Measurements from ENCODE around the gene RELN.
"Not testable (repeated sequence)": the region's sequence is repeated elsewhere in the genome, so short reads cannot be mapped to it uniquely, and the experiment has no call there.

Gene RELN

GRCh38 chr7:103797647-103798307 is 191.7 kb downstream of the RELN start:
- Mint-ChIP-seq H3K9me3 (no peaks in the 10 kb centered on the region), H3K27me3 (ENCODE audit: low read depth) (no peaks in the 10 kb centered on the region), H3K4me3 (no peak overlapping the region), H3K4me1 (ENCODE audit: low read depth) (no peaks in the 10 kb centered on the region), H3K27ac (no peak overlapping the region), H3K36me3 (ENCODE audit: low read depth) (no peaks in the 10 kb centered on the region)

DNA sequence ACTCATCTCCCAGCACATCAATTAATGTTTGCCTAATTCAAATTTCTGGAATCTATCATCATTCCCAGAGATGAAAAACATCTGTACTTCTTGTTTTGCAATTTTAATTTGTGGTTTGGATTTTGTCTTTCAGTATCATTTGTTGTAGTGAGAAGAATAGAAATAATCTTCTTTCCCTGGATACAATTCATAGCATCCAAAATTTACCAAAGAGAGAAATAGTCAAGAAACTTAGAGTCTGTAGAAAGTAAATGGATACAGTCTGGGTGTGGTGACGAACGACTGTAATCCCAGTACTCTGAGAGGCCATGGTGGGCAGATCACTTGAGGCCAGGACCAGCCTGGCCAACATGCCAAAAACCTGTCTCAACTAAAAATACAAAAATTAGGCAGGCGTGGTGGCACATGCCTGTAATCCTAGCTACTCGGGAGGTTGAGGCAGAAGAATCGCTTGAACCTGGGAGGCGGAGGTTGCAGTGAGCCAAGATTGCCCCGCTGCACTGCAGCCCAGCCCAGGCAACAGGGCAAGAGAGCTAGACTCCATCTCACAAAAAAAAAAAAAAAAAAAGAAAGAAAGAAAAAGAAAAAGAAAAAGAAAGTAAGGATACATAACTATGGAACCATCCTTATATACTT is 193.0 kb downstream of the RELN start:
- Mint-ChIP-seq H3K27me3 (ENCODE audit: low read depth) (no peaks in the 10 kb centered on the region), H3K4me1 (ENCODE audit: low read depth) (no peaks in the 10 kb centered on the region), H3K36me3 (ENCODE audit: low read depth) (no peaks in the 10 kb centered on the region), H3K9me3 (no peaks in the 10 kb centered on the region), H3K4me3 (no peak overlapping the region), H3K27ac (no peak overlapping the region)

DNA sequence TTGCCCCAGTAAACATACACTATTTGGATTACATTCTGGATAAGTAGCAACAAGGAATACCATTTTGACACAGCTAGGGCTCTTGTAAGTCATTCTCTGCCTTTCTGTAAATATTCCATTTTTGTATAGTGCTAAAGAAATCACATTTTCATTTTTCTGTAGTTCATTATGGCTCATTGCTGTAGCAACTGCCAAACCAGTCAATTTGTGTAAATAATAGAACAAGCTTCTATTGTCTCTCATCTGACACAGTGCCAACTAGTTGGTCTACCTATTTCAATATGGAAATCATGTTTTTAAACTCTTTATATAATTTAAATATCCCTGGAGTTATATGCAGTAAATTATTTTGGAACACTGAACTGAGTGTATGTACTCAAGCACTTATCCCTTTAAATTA is 193.7 kb downstream of the RELN start:
- Mint-ChIP-seq H3K27me3 (ENCODE audit: low read depth) (no peaks in the 10 kb centered on the region), H3K9me3 (no peaks in the 10 kb centered on the region), H3K36me3 (ENCODE audit: low read depth) (no peaks in the 10 kb centered on the region), H3K4me1 (ENCODE audit: low read depth) (no peaks in the 10 kb centered on the region), H3K27ac (no peak overlapping the region), H3K4me3 (no peak overlapping the region)

DNA sequence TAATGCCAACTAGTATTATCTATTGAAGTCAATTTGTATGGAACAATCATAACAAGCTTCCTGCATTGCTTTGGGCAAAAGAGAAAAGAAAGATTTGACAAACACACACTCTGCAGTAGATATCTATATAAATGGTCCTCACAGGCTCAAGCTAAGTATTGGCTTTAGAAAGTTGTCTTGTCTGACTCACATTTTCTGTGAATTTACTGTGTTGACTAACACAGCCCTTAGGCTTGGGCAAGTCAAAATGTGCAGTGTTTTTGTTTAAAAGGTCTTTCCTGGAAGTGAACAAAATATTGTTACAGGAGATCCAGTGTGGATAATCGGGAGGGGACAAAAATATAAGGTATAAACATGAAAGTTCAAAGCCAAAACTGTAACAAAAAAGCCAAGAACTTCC is 194.4 kb downstream of the RELN start:
- Mint-ChIP-seq H3K4me1 (ENCODE audit: low read depth) (no peaks in the 10 kb centered on the region), H3K27me3 (ENCODE audit: low read depth) (no peaks in the 10 kb centered on the region), H3K9me3 (no peaks in the 10 kb centered on the region)

DNA sequence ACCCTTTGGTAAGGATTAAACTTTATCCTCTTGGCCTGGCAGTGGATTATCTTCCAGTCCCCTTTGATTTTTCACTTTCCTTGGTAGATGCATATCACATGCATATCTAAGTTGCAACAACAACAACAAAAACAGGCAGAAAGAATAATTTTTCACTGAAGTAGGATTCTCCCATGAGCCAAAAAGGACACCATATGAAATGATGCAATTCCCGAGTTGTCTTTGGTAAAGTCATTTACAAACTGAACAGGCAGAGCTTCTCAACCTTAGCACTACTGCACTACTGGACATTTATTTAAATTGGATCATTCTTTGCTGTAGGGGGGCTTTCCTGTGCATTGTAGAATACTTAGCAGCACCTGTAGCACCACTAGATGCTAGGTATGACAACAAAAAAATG is 195.0 kb downstream of the RELN start:
- Mint-ChIP-seq H3K36me3 (ENCODE audit: low read depth) (no peaks in the 10 kb centered on the region), H3K4me1 (ENCODE audit: low read depth) (no peaks in the 10 kb centered on the region), H3K9me3 (no peaks in the 10 kb centered on the region), H3K27ac (no peak overlapping the region), H3K27me3 (ENCODE audit: low read depth) (no peaks in the 10 kb centered on the region), H3K4me3 (no peak overlapping the region)

More for the DNA sequence above, 194.4 kb downstream of the RELN start:
- H3K4me3 Mint-ChIP-seq = no peak overlapping the region
- no peaks in the 10 kb centered on the region for H3K36me3 Mint-ChIP-seq (ENCODE audit: low read depth)
- H3K27ac Mint-ChIP-seq = no peak overlapping the region

- Mint-ChIP-seq H3K27me3 (ENCODE audit: low read depth) (no peaks in the 10 kb centered on the region), H3K36me3 (ENCODE audit: low read depth) (no peaks in the 10 kb centered on the region), H3K4me1 (ENCODE audit: low read depth) (no peaks in the 10 kb centered on the region), H3K9me3 (no peaks in the 10 kb centered on the region), H3K27ac (no peak overlapping the region), H3K4me3 (no peak overlapping the region)
Measured at GRCh38 chr7:103793614-103794013, 195.8 kb downstream of the RELN start.

- H3K27ac Mint-ChIP-seq = no peak overlapping the region
- H3K36me3 Mint-ChIP-seq (ENCODE audit: low read depth) = no peaks in the 10 kb centered on the region
Measured at GRCh38 chr7:103791894-103792293, 197.6 kb downstream of the RELN start.

GRCh38 chr7:103787041-103787440 is 202.4 kb downstream of the RELN start:
- H3K27ac Mint-ChIP-seq; H3K36me3 Mint-ChIP-seq (ENCODE audit: low read depth); H3K27me3 Mint-ChIP-seq (ENCODE audit: low read depth); H3K4me1 Mint-ChIP-seq (ENCODE audit: low read depth); H3K4me3 Mint-ChIP-seq; H3K9me3 Mint-ChIP-seq: not testable (repeated sequence)

More at GRCh38 chr7:103791894-103792293, 197.6 kb downstream of the RELN start:
- Mint-ChIP-seq H3K9me3 (no peaks in the 10 kb centered on the region), H3K4me1 (ENCODE audit: low read depth) (no peaks in the 10 kb centered on the region), H3K27me3 (ENCODE audit: low read depth) (no peaks in the 10 kb centered on the region), H3K4me3 (no peak overlapping the region)

- H3K4me1 Mint-ChIP-seq (ENCODE audit: low read depth) = no peaks in the 10 kb centered on the region
- H3K4me3 Mint-ChIP-seq = no peak overlapping the region
- no peaks in the 10 kb centered on the region for H3K9me3 Mint-ChIP-seq
- H3K27ac Mint-ChIP-seq = no peak overlapping the region
- no peaks in the 10 kb centered on the region for H3K27me3 Mint-ChIP-seq (ENCODE audit: low read depth)
- H3K36me3 Mint-ChIP-seq (ENCODE audit: low read depth) = no peaks in the 10 kb centered on the region
Measured at GRCh38 chr7:103784646-103785286, 204.7 kb downstream of the RELN start.

DNA sequence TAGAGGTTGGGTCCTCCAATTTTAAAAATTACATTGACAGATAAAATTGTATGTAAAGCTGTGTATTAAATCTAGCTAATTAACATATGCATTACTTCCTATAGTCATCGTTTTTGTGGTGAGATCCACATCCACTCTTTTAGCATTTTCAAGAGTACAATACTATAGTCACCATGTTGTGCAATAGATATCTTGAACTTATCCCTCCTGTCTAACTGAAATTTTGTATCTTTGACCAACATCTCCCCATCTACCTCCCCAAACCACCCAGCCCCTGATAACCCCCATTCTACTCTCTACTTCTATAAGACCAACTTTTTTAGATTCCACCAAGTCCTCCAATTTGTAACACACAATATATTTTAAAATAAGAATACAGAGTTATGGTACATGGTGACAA is 208.0 kb downstream of the RELN start:
- H3K36me3 Mint-ChIP-seq (ENCODE audit: low read depth) = no peaks in the 10 kb centered on the region
- H3K27ac Mint-ChIP-seq = no peak overlapping the region
- H3K27me3 Mint-ChIP-seq (ENCODE audit: low read depth) = no peaks in the 10 kb centered on the region
- no peaks in the 10 kb centered on the region for H3K9me3 Mint-ChIP-seq
- H3K4me1 Mint-ChIP-seq (ENCODE audit: low read depth) = no peaks in the 10 kb centered on the region
- no peak overlapping the region for H3K4me3 Mint-ChIP-seq

- H3K27ac Mint-ChIP-seq; H3K27me3 Mint-ChIP-seq (ENCODE audit: low read depth); H3K4me1 Mint-ChIP-seq (ENCODE audit: low read depth); H3K9me3 Mint-ChIP-seq; H3K4me3 Mint-ChIP-seq; H3K36me3 Mint-ChIP-seq (ENCODE audit: low read depth): not testable (repeated sequence)
Measured at GRCh38 chr7:103780561-103780960, 208.9 kb downstream of the RELN start.

GRCh38 chr7:103777440-103777839 is 212.0 kb downstream of the RELN start:
- no peaks in the 10 kb centered on the region for H3K36me3 Mint-ChIP-seq (ENCODE audit: low read depth)
- H3K4me3 Mint-ChIP-seq = no peak overlapping the region
- no peaks in the 10 kb centered on the region for H3K9me3 Mint-ChIP-seq
- no peaks in the 10 kb centered on the region for H3K4me1 Mint-ChIP-seq (ENCODE audit: low read depth)
- H3K27me3 Mint-ChIP-seq (ENCODE audit: low read depth) = no peaks in the 10 kb centered on the region
- no peak overlapping the region for H3K27ac Mint-ChIP-seq

DNA sequence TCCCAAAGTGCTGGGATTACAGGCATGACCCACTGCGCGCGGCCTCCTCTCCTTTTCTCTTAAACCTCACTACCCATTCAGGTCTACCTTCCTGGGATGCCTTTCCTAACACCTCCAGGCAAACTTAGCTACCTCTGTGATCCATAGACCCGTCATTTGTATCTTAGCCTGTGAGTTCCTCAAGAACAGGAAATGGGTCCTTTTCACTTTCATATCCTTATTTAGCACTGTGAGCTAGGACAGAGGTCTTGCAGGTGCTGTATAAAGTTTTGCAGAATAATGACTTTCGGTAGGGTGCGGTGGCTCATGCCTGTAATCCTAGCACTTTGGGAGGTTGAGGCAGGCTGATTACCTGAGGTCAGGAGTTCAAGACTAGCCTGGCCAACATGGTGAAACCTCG is 215.7 kb downstream of the RELN start:
- H3K9me3 Mint-ChIP-seq = no peaks in the 10 kb centered on the region
- no peaks in the 10 kb centered on the region for H3K4me1 Mint-ChIP-seq (ENCODE audit: low read depth)
- H3K36me3 Mint-ChIP-seq (ENCODE audit: low read depth) = no peaks in the 10 kb centered on the region
- no peak overlapping the region for H3K27ac Mint-ChIP-seq
- no peak overlapping the region for H3K4me3 Mint-ChIP-seq
- no peaks in the 10 kb centered on the region for H3K27me3 Mint-ChIP-seq (ENCODE audit: low read depth)

- Mint-ChIP-seq H3K36me3 (ENCODE audit: low read depth) (no peaks in the 10 kb centered on the region), H3K4me1 (ENCODE audit: low read depth) (no peaks in the 10 kb centered on the region), H3K27me3 (ENCODE audit: low read depth) (no peaks in the 10 kb centered on the region), H3K4me3 (no peak overlapping the region), H3K9me3 (no peaks in the 10 kb centered on the region), H3K27ac (no peak overlapping the region)
Measured at GRCh38 chr7:103772171-103772773, 217.2 kb downstream of the RELN start.

- no peak overlapping the region for H3K27ac Mint-ChIP-seq
- H3K4me1 Mint-ChIP-seq (ENCODE audit: low read depth) = no peaks in the 10 kb centered on the region
- H3K36me3 Mint-ChIP-seq (ENCODE audit: low read depth) = no peaks in the 10 kb centered on the region
- H3K9me3 Mint-ChIP-seq = no peaks in the 10 kb centered on the region
- no peaks in the 10 kb centered on the region for H3K27me3 Mint-ChIP-seq (ENCODE audit: low read depth)
- H3K4me3 Mint-ChIP-seq = no peak overlapping the region
Measured at GRCh38 chr7:103771294-103771693, 218.2 kb downstream of the RELN start.

All from T-helper 1 cell treated with Interleukin-12 subunit alpha and Interleukin-12 subunit beta and Interleukin-4 antibody, amounts not matched to agents 30 μg/mL and 1 μg/mL, for 36 hours (primary cell).